ENCODE results near the gene PDZRN3. TPM values are rescaled to one million over a fixed set of nuclear protein-coding genes. Genes with fewer than 3 reads are reported as not detected.
A peak's percentile ranks its signal among the peaks of the same experiment; 100 is the strongest.

Gene PDZRN3
- total RNA-seq, 1 experiment from 2014 or later: 5.9 TPM

DNA sequence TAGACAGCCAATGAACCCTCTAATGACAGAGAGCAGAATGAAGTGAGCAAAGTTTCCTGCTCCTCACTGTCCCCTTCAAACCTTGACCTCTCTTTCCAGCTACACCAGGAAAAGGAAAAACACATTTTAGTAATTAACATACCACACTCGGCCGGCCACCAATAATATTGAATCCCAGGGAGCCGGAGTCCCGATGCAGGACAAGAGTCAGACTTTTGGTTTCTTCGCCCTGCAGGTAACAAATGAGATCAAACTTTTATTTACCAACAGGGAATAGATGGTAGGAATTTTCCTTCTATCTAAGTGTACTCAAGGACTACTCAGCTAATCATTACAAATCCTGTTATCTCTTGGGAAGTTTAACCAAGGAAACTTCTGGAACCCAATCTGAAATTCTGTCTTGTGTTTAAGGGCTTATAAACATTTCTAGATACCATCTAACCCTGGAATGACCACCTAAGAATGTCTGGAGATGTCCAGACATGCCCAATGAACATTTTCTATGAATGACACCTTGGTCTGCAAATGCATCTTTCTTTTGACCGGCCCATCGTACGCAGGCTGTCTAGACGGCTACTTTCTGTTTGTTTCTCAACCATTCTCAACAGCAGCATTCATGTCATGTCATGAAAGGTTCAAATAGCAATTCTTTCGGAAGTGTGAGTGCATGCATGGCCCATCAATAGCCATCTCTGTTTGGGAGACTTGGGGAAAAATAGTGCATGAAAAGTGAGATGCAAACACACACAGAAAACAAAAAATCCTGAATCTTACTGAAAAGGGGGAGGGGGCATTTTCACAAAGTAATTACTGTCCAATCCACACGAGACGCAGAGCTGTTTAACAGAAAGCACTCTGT lies 16.1 kb downstream of the PDZRN3 start:
- Histone ChIP-seq H2BK5ac (ENCODE audit: insufficient read length, low read length) (no peak overlapping the region), H4K5ac (ENCODE audit: insufficient read length, low read depth, low read length) (no peak overlapping the region), H3K9ac (ENCODE audit: extremely low read depth, insufficient read length, low read length) (no peak overlapping the region), H3K23me2 (ENCODE audit: insufficient read length, low read depth, low read length, poor library complexity, severe bottlenecking) (no peaks in the 10 kb centered on the region), H3K79me2 (ENCODE audit: insufficient read depth, low read length) (no peaks in the 10 kb centered on the region), H3K4me1 (ENCODE audit: insufficient read depth, low read length) (no peaks in the 10 kb centered on the region), H4K91ac (ENCODE audit: insufficient read length, low read depth, low read length) (no peak overlapping the region), H3K56ac (ENCODE audit: insufficient read length, low read depth, low read length) (no peak overlapping the region), H2AFZ (ENCODE audit: low read length) (no peak overlapping the region), H3K27ac (ENCODE audit: insufficient read length, low read depth, low read length) (no peak overlapping the region), H3K4ac (ENCODE audit: low read depth, low read length) (no peak overlapping the region), H3K9me3 (ENCODE audit: control insufficient read depth, low read depth, low read length) (no peaks in the 10 kb centered on the region), H3K23ac (ENCODE audit: insufficient read length, low read depth, low read length) (no peak overlapping the region), H3K18ac (ENCODE audit: insufficient read length, low read depth, low read length) (no peak overlapping the region), H2BK20ac (ENCODE audit: low read depth, low read length, poor library complexity, severe bottlenecking) (no peak overlapping the region), H3K4me2 (ENCODE audit: insufficient read depth, insufficient read length, low read length) (no peak overlapping the region), H3K79me1 (ENCODE audit: insufficient read depth, low read depth, low read length, poor library complexity, severe bottlenecking) (no peaks in the 10 kb centered on the region), H4K8ac (replicated peaks; ENCODE audit: insufficient read length, low read depth, low read length) (no peak overlapping the region), H3K27me3 (ENCODE audit: insufficient read depth, low read length) (no peaks in the 10 kb centered on the region), H4K20me1 (ENCODE audit: control insufficient read depth, insufficient read depth, insufficient read length) (no peaks in the 10 kb centered on the region), H3T11ph (ENCODE audit: low read length) (no peak overlapping the region), H2BK120ac (ENCODE audit: low read depth, low read length, poor library complexity, severe bottlenecking) (no peak overlapping the region), H2BK15ac (ENCODE audit: low read depth, low read length) (no peak overlapping the region), H2BK12ac (ENCODE audit: insufficient read length, low read depth, low read length) (no peak overlapping the region), H3K14ac (ENCODE audit: insufficient read depth, low read length) (no peak overlapping the region), H2AK5ac (ENCODE audit: insufficient read length, low read length) (no peak overlapping the region)
- Mint-ChIP-seq H3K27me3 (ENCODE audit: low read depth) (no peaks in the 10 kb centered on the region), H3K27ac (peak overlapping the region in 1 of 3 experiments; percentile 62; a peak in 1 of 7 replicates), H3K4me3 (no peak overlapping the region), H3K9me3 (no peaks in the 10 kb centered on the region), H3K36me3 (ENCODE audit: insufficient read depth in 1 of 3, low read depth in 3 of 3) (peaks cover 0 to 9% (median 5%) of the 10 kb centered on the region in 3 experiments; a peak in 4 of 7 replicates), H3K4me1 (peaks cover 3 to 5% of the 10 kb centered on the region in 2 experiments; a peak in 1 of 4 replicates)
- DNase-seq: no peak
- TF ChIP-seq, protein P1, sequence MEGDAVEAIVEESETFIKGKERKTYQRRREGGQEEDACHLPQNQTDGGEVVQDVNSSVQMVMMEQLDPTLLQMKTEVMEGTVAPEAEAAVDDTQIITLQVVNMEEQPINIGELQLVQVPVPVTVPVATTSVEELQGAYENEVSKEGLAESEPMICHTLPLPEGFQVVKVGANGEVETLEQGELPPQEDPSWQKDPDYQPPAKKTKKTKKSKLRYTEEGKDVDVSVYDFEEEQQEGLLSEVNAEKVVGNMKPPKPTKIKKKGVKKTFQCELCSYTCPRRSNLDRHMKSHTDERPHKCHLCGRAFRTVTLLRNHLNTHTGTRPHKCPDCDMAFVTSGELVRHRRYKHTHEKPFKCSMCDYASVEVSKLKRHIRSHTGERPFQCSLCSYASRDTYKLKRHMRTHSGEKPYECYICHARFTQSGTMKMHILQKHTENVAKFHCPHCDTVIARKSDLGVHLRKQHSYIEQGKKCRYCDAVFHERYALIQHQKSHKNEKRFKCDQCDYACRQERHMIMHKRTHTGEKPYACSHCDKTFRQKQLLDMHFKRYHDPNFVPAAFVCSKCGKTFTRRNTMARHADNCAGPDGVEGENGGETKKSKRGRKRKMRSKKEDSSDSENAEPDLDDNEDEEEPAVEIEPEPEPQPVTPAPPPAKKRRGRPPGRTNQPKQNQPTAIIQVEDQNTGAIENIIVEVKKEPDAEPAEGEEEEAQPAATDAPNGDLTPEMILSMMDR (conservative IDR thresholded peaks at IDR 0.05): no peak
- WGBS (ENCODE audit: extremely low coverage, insufficient read length, low lambda C conversion rate): no CpG with 5 or more reads among the region's 12 CpGs

Data from H9 (cell line).